Large intestine (tissue), 3 donors: Measurements from ENCODE around the gene N4BP2L2. TPM values are rescaled to one million over a fixed set of nuclear protein-coding genes. Genes with fewer than 3 reads are reported as not detected.

ENCODE experiments used
- DNase-seq, 2 donors: peaks; one replicate each; pipeline versions ENCODE4 v3.0.0 to v3.0.0-alpha.2; 2013
- H3K27ac ChIP-seq: one replicate; pipeline ENCODE4 v1.5.1; 2013; ENCODE audit warnings: low read length
- H3K27me3 ChIP-seq: 2 replicates; pipeline ENCODE4 v1.6.1; 2013; ENCODE audit warnings: low read length; ENCODE audit not compliant: control insufficient read depth, insufficient read depth
- H3K36me3 ChIP-seq: 2 replicates; pipeline ENCODE4 v1.6.1; 2013; ENCODE audit warnings: low read length; ENCODE audit not compliant: control insufficient read depth, insufficient read depth
- H3K4me1 ChIP-seq: one replicate; pipeline ENCODE4 v1.6.1; 2013; ENCODE audit warnings: low read length; ENCODE audit not compliant: control insufficient read depth, insufficient read depth
- H3K4me3 ChIP-seq: one replicate; pipeline ENCODE4 v1.5.1; 2013; ENCODE audit warnings: low read length
- H3K9me3 ChIP-seq: one replicate; pipeline ENCODE4 v1.6.1; 2013; ENCODE audit warnings: mild to moderate bottlenecking, low read depth, low read length, moderate library complexity; ENCODE audit not compliant: control insufficient read depth
- WGBS: methylation state at CpG from one replicate; pipeline ENCODE4 v1.1.5; 2013; ENCODE audit warnings: low lambda C conversion rate; ENCODE audit not compliant: insufficient coverage; 5-methylcytosine and 5-hydroxymethylcytosine counted together
- polyA plus RNA-seq: library from polyadenylated mRNA; unstranded; fragments of 120-200 nt; gene quantifications from one replicate; pipeline ENCODE4 v1.2.1, GENCODE V29; 2013

The N4BP2L2 gene
- polyA plus RNA-seq, 1 donor = 180 TPM

GRCh38 chr13:32409561-32410421 lies 128.8 kb downstream of the N4BP2L2 start:
- peak overlapping the region; percentile 30 for H3K4me3 ChIP-seq
- WGBS = 42% methylated on average over 3 of the region's 27 CpGs
- H3K27ac ChIP-seq = no peak overlapping the region
- H3K9me3 ChIP-seq = no peaks in the 10 kb centered on the region
- DNase-seq = peak; percentile 9 to 55
- H3K27me3 ChIP-seq = no peaks in the 10 kb centered on the region
- H3K4me1 ChIP-seq = peaks cover 2% of the 10 kb centered on the region
- peaks cover 2% of the 10 kb centered on the region for H3K36me3 ChIP-seq

GRCh38 chr13:32409001-32409313 lies 129.6 kb downstream of the N4BP2L2 start:
- Histone ChIP-seq H3K27ac (no peak overlapping the region), H3K4me3 (no peak overlapping the region), H3K4me1 (peaks cover 2% of the 10 kb centered on the region), H3K36me3 (peaks cover 2% of the 10 kb centered on the region), H3K27me3 (no peaks in the 10 kb centered on the region), H3K9me3 (no peaks in the 10 kb centered on the region)
- DNase-seq = no peak
- 88% methylated on average over 6 of the region's 6 CpGs for WGBS

- Histone ChIP-seq H3K4me1 (peaks cover 2% of the 10 kb centered on the region), H3K27ac (no peak overlapping the region), H3K4me3 (no peak overlapping the region), H3K36me3 (peaks cover 2% of the 10 kb centered on the region), H3K9me3 (no peaks in the 10 kb centered on the region), H3K27me3 (no peaks in the 10 kb centered on the region)
- WGBS = 73% methylated on average over 2 of the region's 9 CpGs
- DNase-seq = no peak
Observed at GRCh38 chr13:32408296-32409000, 130.1 kb downstream of the N4BP2L2 start.

- WGBS = no CpG with 5 or more reads among the region's 6 CpGs
- Histone ChIP-seq H3K4me1 (peaks cover 2% of the 10 kb centered on the region), H3K4me3 (no peak overlapping the region), H3K36me3 (peaks cover 3% of the 10 kb centered on the region), H3K9me3 (no peaks in the 10 kb centered on the region), H3K27ac (no peak overlapping the region), H3K27me3 (no peaks in the 10 kb centered on the region)
- no peak for DNase-seq
Observed at GRCh38 chr13:32407854-32408253, 130.7 kb downstream of the N4BP2L2 start.

- peaks cover 6% of the 10 kb centered on the region for H3K36me3 ChIP-seq
- H3K4me1 ChIP-seq = no peaks in the 10 kb centered on the region
- no peak for DNase-seq
- 100% methylated on average over 1 of the region's 4 CpGs for WGBS
- H3K27ac ChIP-seq = no peak overlapping the region
- H3K4me3 ChIP-seq = no peak overlapping the region
- no peaks in the 10 kb centered on the region for H3K9me3 ChIP-seq
- no peaks in the 10 kb centered on the region for H3K27me3 ChIP-seq
Observed at GRCh38 chr13:32403108-32403507, 135.5 kb downstream of the N4BP2L2 start.

GRCh38 chr13:32391101-32391619 lies 147.4 kb downstream of the N4BP2L2 start:
- Histone ChIP-seq H3K9me3 (no peaks in the 10 kb centered on the region), H3K4me1 (no peaks in the 10 kb centered on the region), H3K4me3 (no peak overlapping the region), H3K36me3 (no peaks in the 10 kb centered on the region), H3K27me3 (no peaks in the 10 kb centered on the region), H3K27ac (no peak overlapping the region)
- WGBS = no CpG with 5 or more reads among the region's 4 CpGs
- no peak for DNase-seq

GRCh38 chr13:32390484-32390883 lies 148.1 kb downstream of the N4BP2L2 start:
- H3K4me3 ChIP-seq = no peak overlapping the region
- no peaks in the 10 kb centered on the region for H3K9me3 ChIP-seq
- no peak for DNase-seq
- H3K27me3 ChIP-seq = no peaks in the 10 kb centered on the region
- no peak overlapping the region for H3K27ac ChIP-seq
- no peaks in the 10 kb centered on the region for H3K4me1 ChIP-seq
- H3K36me3 ChIP-seq = no peaks in the 10 kb centered on the region
- no CpG with 5 or more reads among the region's 1 CpG for WGBS

- no peak overlapping the region for H3K4me3 ChIP-seq
- no peaks in the 10 kb centered on the region for H3K9me3 ChIP-seq
- H3K27ac ChIP-seq = no peak overlapping the region
- no peak for DNase-seq
- no peaks in the 10 kb centered on the region for H3K4me1 ChIP-seq
- 75% methylated on average over 2 of the region's 4 CpGs for WGBS
- no peaks in the 10 kb centered on the region for H3K27me3 ChIP-seq
- no peaks in the 10 kb centered on the region for H3K36me3 ChIP-seq
Observed at GRCh38 chr13:32390048-32390447, 148.5 kb downstream of the N4BP2L2 start.

- Histone ChIP-seq H3K4me3 (no peak overlapping the region), H3K36me3 (peaks cover 7% of the 10 kb centered on the region), H3K27me3 (no peaks in the 10 kb centered on the region), H3K27ac (no peak overlapping the region), H3K9me3 (no peaks in the 10 kb centered on the region), H3K4me1 (no peaks in the 10 kb centered on the region)
- DNase-seq = no peak
Observed at GRCh38 chr13:32385410-32385809, 153.2 kb downstream of the N4BP2L2 start.

- H3K36me3 ChIP-seq = peaks cover 7% of the 10 kb centered on the region
- H3K9me3 ChIP-seq = no peaks in the 10 kb centered on the region
- no peak for DNase-seq
- H3K4me3 ChIP-seq = no peak overlapping the region
- no peak overlapping the region for H3K27ac ChIP-seq
- WGBS = 100% methylated on average over 1 of the region's 2 CpGs
- no peaks in the 10 kb centered on the region for H3K4me1 ChIP-seq
- H3K27me3 ChIP-seq = no peaks in the 10 kb centered on the region
Observed at GRCh38 chr13:32384702-32385101, 153.9 kb downstream of the N4BP2L2 start.
